Parietal lobe (tissue), 2 donors: ENCODE results near the gene HMMR. TPM values are rescaled to one million over a fixed set of nuclear protein-coding genes. Genes with fewer than 3 reads are reported as not detected.

Experiments
- small RNA-seq: library from RNA; depleted of rRNA; stranded (forward); fragments of <200 nt; gene quantifications from one replicate; pipeline ENCODE3, GENCODE V24; 2014; ENCODE audit warnings: low replicate concordance
- total RNA-seq: library from RNA; depleted of rRNA; stranded (reverse); fragments of >200 nt; gene quantifications from one replicate; pipeline ENCODE4 v1.2.3, GENCODE V29; 2014

HMMR gene
- total RNA-seq = 3.8 TPM

GRCh38 chr5:163460562-163461171, at the start of gene HMMR:
TSS of gene HMMR (plus strand) at chr5:163460632. CDS start at chr5:163460693, 61 bp downstream.

GRCh38 chr5:163437309-163438182, 22.9 kb upstream of the HMMR start, which contains the start of gene CCNG1:
TSS of gene CCNG1 (plus strand) at chr5:163437595. CDS start at chr5:163439257, 1,662 bp downstream.

GRCh38 chr5:163459819-163460561, 442 bp upstream of the HMMR start, which contains the start of gene NUDCD2:
TSS of gene NUDCD2 (minus strand) at chr5:163460102. CDS start at chr5:163460050, 52 bp downstream.

GRCh38 chr5:163505368-163506094, 45.1 kb downstream of the HMMR start, which contains the start of gene MAT2B:
TSS of gene MAT2B (plus strand) at chr5:163505619. CDS start at chr5:163505687, 68 bp downstream.

Small RNA genes within 50 kb of the gene (small RNA-seq; reads per million reads assigned to genes)
- gene AC008723.1 = not detected

Other genes starting within 250 kb of the HMMR start
- 76.1 TPM for gene CCNG1, start 23.0 kb upstream of the HMMR start, total RNA-seq
- gene NUDCD2, start 530 bp upstream of the HMMR start, total RNA-seq = 24.7 TPM
- gene MAT2B, start 45.0 kb downstream of the HMMR start, total RNA-seq = 34.1 TPM